WTC11 (cell line): ENCODE measurements around the gene GZMA. TPM values are rescaled to one million over a fixed set of nuclear protein-coding genes. Genes with fewer than 3 reads are reported as not detected.

Experiments used
- GRHL2 ChIP-seq: fragments of 250-450 bp; sonication (Bioruptor Pico); IDR thresholded peaks from 2 replicates; pipeline ENCODE4 v1.8.0; 2022; ENCODE audit warnings: mild to moderate bottlenecking, moderate library complexity; ENCODE audit not compliant: insufficient replicate concordance, severe bottlenecking
- MXD4 ChIP-seq: fragments of 250-450 bp; sonication (Bioruptor Pico); IDR thresholded peaks from 2 replicates; pipeline ENCODE4 v1.8.0; 2021; ENCODE audit warnings: mild to moderate bottlenecking, moderate library complexity, borderline replicate concordance
- NFYB ChIP-seq: sonication (generic); formaldehyde crosslinking; conservative IDR thresholded peaks from 2 replicates; pipeline ENCODE4 v1.8.0; 2022; ENCODE audit warnings: low read depth, missing genetic modification reagents
- TEAD4 ChIP-seq: sonication (generic); formaldehyde crosslinking; IDR thresholded peaks from 2 replicates; pipeline ENCODE4 v1.8.0; 2022; ENCODE audit warnings: mild to moderate bottlenecking, missing genetic modification reagents
- ZNF121 ChIP-seq: sonication (generic); formaldehyde crosslinking; IDR thresholded peaks from 2 replicates; pipeline ENCODE4 v1.8.0; 2023; ENCODE audit warnings: missing genetic modification reagents
- ZNF396 ChIP-seq: fragments of 250-450 bp; sonication (Bioruptor Pico); IDR thresholded peaks from 2 replicates; pipeline ENCODE4 v1.8.0; 2021; ENCODE audit warnings: mild to moderate bottlenecking, moderate library complexity, borderline replicate concordance
- total RNA-seq: library from RNA; stranded (reverse); gene quantifications from 3 replicates; pipeline ENCODE4 v1.2.3, GENCODE V29; 2021
- TF ChIP-seq, protein P1 (sequence below): sonication (generic); formaldehyde crosslinking; IDR thresholded peaks from 2 replicates; pipeline ENCODE4 v1.8.0; 2022; ENCODE audit warnings: missing genetic modification reagents
- TF ChIP-seq, protein P2 (sequence below): fragments of 250-450 bp; sonication (Bioruptor Pico); IDR thresholded peaks from 2 replicates; pipeline ENCODE4 v1.9.0; 2021; ENCODE audit warnings: moderate library complexity, mild to moderate bottlenecking, inconsistent platforms, borderline replicate concordance
- TF ChIP-seq, protein P3 (sequence below): sonication (generic); formaldehyde crosslinking; IDR thresholded peaks from 2 replicates; pipeline ENCODE4 v1.8.0; 2023; ENCODE audit warnings: missing genetic modification reagents, mild to moderate bottlenecking, borderline replicate concordance
- TF ChIP-seq, protein P4 (sequence below): sonication (generic); formaldehyde crosslinking; IDR thresholded peaks from 2 replicates; pipeline ENCODE4 v1.8.0; 2022; ENCODE audit warnings: mild to moderate bottlenecking, missing genetic modification reagents
- TF ChIP-seq, protein P5 (sequence below): sonication (generic); formaldehyde crosslinking; IDR thresholded peaks from 2 replicates; pipeline ENCODE4 v1.8.0; 2022; ENCODE audit warnings: mild to moderate bottlenecking, missing genetic modification reagents
- TF ChIP-seq, protein P6 (sequence below): sonication (generic); formaldehyde crosslinking; IDR thresholded peaks from 2 replicates; pipeline ENCODE4 v1.8.1; 2022; ENCODE audit warnings: mild to moderate bottlenecking, missing genetic modification reagents, moderate library complexity, borderline replicate concordance
- TF ChIP-seq, protein P7 (sequence below): sonication (generic); formaldehyde crosslinking; IDR thresholded peaks from 2 replicates; pipeline ENCODE4 v1.8.1; 2023; ENCODE audit warnings: mild to moderate bottlenecking, moderate library complexity, missing genetic modification reagents

Gene GZMA
- total RNA-seq, 1 experiment from 2014 or later, result not detected

DNA sequence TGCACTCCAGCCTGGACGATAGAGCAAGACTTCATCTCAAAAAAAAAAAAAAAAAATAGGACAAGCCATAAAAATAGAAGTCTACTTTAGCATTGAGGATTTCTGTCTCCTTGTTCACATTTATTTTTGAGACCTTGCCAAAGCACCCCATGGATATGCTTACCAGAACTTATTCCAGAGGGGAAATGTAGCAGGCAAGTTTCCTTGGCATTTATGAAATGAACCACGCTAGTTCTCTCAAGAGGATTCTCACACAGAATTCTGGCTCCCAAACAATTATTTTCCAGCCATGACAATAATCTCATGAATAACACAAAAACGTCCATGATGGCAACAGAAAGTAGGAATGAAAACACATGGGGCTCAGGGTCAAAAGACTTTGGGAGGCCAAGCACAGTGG lies 34.1 kb downstream of the GZMA start (continued):
- TF ChIP-seq, protein P1, sequence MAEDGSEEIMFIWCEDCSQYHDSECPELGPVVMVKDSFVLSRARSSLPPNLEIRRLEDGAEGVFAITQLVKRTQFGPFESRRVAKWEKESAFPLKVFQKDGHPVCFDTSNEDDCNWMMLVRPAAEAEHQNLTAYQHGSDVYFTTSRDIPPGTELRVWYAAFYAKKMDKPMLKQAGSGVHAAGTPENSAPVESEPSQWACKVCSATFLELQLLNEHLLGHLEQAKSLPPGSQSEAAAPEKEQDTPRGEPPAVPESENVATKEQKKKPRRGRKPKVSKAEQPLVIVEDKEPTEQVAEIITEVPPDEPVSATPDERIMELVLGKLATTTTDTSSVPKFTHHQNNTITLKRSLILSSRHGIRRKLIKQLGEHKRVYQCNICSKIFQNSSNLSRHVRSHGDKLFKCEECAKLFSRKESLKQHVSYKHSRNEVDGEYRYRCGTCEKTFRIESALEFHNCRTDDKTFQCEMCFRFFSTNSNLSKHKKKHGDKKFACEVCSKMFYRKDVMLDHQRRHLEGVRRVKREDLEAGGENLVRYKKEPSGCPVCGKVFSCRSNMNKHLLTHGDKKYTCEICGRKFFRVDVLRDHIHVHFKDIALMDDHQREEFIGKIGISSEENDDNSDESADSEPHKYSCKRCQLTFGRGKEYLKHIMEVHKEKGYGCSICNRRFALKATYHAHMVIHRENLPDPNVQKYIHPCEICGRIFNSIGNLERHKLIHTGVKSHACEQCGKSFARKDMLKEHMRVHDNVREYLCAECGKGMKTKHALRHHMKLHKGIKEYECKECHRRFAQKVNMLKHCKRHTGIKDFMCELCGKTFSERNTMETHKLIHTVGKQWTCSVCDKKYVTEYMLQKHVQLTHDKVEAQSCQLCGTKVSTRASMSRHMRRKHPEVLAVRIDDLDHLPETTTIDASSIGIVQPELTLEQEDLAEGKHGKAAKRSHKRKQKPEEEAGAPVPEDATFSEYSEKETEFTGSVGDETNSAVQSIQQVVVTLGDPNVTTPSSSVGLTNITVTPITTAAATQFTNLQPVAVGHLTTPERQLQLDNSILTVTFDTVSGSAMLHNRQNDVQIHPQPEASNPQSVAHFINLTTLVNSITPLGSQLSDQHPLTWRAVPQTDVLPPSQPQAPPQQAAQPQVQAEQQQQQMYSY (CRISPR knock-in tag), result no peak
- TF ChIP-seq MXD4 (CRISPR knock-in tag), result no peak
- no peak for TF ChIP-seq GRHL2 (CRISPR knock-in tag)
- no peak for TF ChIP-seq TEAD4 (CRISPR knock-in tag)
- TF ChIP-seq, protein P2, sequence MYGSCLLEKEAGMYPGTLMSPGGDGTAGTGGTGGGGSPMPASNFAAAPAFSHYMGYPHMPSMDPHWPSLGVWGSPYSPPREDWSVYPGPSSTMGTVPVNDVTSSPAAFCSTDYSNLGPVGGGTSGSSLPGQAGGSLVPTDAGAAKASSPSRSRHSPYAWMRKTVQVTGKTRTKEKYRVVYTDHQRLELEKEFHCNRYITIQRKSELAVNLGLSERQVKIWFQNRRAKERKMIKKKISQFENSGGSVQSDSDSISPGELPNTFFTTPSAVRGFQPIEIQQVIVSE, result no peak
- TF ChIP-seq, protein P3, sequence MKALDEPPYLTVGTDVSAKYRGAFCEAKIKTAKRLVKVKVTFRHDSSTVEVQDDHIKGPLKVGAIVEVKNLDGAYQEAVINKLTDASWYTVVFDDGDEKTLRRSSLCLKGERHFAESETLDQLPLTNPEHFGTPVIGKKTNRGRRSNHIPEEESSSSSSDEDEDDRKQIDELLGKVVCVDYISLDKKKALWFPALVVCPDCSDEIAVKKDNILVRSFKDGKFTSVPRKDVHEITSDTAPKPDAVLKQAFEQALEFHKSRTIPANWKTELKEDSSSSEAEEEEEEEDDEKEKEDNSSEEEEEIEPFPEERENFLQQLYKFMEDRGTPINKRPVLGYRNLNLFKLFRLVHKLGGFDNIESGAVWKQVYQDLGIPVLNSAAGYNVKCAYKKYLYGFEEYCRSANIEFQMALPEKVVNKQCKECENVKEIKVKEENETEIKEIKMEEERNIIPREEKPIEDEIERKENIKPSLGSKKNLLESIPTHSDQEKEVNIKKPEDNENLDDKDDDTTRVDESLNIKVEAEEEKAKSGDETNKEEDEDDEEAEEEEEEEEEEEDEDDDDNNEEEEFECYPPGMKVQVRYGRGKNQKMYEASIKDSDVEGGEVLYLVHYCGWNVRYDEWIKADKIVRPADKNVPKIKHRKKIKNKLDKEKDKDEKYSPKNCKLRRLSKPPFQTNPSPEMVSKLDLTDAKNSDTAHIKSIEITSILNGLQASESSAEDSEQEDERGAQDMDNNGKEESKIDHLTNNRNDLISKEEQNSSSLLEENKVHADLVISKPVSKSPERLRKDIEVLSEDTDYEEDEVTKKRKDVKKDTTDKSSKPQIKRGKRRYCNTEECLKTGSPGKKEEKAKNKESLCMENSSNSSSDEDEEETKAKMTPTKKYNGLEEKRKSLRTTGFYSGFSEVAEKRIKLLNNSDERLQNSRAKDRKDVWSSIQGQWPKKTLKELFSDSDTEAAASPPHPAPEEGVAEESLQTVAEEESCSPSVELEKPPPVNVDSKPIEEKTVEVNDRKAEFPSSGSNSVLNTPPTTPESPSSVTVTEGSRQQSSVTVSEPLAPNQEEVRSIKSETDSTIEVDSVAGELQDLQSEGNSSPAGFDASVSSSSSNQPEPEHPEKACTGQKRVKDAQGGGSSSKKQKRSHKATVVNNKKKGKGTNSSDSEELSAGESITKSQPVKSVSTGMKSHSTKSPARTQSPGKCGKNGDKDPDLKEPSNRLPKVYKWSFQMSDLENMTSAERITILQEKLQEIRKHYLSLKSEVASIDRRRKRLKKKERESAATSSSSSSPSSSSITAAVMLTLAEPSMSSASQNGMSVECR, result no peak
- TF ChIP-seq, protein P4, sequence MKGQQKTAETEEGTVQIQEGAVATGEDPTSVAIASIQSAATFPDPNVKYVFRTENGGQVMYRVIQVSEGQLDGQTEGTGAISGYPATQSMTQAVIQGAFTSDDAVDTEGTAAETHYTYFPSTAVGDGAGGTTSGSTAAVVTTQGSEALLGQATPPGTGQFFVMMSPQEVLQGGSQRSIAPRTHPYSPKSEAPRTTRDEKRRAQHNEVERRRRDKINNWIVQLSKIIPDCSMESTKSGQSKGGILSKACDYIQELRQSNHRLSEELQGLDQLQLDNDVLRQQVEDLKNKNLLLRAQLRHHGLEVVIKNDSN, result no peak
- TF ChIP-seq, protein P5, sequence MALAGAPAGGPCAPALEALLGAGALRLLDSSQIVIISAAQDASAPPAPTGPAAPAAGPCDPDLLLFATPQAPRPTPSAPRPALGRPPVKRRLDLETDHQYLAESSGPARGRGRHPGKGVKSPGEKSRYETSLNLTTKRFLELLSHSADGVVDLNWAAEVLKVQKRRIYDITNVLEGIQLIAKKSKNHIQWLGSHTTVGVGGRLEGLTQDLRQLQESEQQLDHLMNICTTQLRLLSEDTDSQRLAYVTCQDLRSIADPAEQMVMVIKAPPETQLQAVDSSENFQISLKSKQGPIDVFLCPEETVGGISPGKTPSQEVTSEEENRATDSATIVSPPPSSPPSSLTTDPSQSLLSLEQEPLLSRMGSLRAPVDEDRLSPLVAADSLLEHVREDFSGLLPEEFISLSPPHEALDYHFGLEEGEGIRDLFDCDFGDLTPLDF (CRISPR knock-in tag), result no peak
- TF ChIP-seq ZNF396 (CRISPR knock-in tag), result no peak
- no peak for TF ChIP-seq NFYB
- TF ChIP-seq ZNF121 (CRISPR knock-in tag), result no peak
- TF ChIP-seq, protein P6, sequence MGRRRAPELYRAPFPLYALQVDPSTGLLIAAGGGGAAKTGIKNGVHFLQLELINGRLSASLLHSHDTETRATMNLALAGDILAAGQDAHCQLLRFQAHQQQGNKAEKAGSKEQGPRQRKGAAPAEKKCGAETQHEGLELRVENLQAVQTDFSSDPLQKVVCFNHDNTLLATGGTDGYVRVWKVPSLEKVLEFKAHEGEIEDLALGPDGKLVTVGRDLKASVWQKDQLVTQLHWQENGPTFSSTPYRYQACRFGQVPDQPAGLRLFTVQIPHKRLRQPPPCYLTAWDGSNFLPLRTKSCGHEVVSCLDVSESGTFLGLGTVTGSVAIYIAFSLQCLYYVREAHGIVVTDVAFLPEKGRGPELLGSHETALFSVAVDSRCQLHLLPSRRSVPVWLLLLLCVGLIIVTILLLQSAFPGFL (CRISPR knock-in tag), result no peak
- TF ChIP-seq, protein P7, sequence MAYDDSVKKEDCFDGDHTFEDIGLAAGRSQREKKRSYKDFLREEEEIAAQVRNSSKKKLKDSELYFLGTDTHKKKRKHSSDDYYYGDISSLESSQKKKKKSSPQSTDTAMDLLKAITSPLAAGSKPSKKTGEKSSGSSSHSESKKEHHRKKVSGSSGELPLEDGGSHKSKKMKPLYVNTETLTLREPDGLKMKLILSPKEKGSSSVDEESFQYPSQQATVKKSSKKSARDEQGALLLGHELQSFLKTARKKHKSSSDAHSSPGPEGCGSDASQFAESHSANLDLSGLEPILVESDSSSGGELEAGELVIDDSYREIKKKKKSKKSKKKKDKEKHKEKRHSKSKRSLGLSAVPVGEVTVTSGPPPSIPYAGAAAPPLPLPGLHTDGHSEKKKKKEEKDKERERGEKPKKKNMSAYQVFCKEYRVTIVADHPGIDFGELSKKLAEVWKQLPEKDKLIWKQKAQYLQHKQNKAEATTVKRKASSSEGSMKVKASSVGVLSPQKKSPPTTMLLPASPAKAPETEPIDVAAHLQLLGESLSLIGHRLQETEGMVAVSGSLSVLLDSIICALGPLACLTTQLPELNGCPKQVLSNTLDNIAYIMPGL (CRISPR knock-in tag), result no peak
